ENCODE measurements around the gene RDX. TPM values are rescaled to one million over a fixed set of nuclear protein-coding genes. Genes with fewer than 3 reads are reported as not detected.

RDX gene
- total and polyA plus RNA-seq, 2 of the 8 experiments (the other 6 are each of a cell fraction or from before 2014, with no cell fraction given), result 27.4 to 100 TPM

DNA sequence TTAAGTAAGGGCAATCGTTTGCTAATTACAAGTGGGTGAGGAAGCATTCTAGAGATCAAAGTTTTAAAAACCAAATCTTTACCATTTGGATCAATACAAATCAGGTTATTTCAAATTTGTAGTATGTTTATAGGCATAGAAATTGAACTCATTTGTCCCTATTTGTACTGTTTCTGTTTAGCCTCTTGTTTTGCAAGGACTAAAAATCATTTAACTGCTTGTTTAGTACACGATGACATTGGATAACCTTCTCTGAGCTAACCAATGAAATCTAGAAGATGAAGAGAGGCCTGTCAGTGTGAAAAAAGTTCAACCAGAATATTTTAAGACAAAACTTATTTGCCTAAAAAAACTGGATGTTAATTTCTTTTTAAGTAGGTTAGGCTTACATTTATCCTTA, 163.3 kb downstream of the RDX start (continued):
- TF ChIP-seq, protein P1, sequence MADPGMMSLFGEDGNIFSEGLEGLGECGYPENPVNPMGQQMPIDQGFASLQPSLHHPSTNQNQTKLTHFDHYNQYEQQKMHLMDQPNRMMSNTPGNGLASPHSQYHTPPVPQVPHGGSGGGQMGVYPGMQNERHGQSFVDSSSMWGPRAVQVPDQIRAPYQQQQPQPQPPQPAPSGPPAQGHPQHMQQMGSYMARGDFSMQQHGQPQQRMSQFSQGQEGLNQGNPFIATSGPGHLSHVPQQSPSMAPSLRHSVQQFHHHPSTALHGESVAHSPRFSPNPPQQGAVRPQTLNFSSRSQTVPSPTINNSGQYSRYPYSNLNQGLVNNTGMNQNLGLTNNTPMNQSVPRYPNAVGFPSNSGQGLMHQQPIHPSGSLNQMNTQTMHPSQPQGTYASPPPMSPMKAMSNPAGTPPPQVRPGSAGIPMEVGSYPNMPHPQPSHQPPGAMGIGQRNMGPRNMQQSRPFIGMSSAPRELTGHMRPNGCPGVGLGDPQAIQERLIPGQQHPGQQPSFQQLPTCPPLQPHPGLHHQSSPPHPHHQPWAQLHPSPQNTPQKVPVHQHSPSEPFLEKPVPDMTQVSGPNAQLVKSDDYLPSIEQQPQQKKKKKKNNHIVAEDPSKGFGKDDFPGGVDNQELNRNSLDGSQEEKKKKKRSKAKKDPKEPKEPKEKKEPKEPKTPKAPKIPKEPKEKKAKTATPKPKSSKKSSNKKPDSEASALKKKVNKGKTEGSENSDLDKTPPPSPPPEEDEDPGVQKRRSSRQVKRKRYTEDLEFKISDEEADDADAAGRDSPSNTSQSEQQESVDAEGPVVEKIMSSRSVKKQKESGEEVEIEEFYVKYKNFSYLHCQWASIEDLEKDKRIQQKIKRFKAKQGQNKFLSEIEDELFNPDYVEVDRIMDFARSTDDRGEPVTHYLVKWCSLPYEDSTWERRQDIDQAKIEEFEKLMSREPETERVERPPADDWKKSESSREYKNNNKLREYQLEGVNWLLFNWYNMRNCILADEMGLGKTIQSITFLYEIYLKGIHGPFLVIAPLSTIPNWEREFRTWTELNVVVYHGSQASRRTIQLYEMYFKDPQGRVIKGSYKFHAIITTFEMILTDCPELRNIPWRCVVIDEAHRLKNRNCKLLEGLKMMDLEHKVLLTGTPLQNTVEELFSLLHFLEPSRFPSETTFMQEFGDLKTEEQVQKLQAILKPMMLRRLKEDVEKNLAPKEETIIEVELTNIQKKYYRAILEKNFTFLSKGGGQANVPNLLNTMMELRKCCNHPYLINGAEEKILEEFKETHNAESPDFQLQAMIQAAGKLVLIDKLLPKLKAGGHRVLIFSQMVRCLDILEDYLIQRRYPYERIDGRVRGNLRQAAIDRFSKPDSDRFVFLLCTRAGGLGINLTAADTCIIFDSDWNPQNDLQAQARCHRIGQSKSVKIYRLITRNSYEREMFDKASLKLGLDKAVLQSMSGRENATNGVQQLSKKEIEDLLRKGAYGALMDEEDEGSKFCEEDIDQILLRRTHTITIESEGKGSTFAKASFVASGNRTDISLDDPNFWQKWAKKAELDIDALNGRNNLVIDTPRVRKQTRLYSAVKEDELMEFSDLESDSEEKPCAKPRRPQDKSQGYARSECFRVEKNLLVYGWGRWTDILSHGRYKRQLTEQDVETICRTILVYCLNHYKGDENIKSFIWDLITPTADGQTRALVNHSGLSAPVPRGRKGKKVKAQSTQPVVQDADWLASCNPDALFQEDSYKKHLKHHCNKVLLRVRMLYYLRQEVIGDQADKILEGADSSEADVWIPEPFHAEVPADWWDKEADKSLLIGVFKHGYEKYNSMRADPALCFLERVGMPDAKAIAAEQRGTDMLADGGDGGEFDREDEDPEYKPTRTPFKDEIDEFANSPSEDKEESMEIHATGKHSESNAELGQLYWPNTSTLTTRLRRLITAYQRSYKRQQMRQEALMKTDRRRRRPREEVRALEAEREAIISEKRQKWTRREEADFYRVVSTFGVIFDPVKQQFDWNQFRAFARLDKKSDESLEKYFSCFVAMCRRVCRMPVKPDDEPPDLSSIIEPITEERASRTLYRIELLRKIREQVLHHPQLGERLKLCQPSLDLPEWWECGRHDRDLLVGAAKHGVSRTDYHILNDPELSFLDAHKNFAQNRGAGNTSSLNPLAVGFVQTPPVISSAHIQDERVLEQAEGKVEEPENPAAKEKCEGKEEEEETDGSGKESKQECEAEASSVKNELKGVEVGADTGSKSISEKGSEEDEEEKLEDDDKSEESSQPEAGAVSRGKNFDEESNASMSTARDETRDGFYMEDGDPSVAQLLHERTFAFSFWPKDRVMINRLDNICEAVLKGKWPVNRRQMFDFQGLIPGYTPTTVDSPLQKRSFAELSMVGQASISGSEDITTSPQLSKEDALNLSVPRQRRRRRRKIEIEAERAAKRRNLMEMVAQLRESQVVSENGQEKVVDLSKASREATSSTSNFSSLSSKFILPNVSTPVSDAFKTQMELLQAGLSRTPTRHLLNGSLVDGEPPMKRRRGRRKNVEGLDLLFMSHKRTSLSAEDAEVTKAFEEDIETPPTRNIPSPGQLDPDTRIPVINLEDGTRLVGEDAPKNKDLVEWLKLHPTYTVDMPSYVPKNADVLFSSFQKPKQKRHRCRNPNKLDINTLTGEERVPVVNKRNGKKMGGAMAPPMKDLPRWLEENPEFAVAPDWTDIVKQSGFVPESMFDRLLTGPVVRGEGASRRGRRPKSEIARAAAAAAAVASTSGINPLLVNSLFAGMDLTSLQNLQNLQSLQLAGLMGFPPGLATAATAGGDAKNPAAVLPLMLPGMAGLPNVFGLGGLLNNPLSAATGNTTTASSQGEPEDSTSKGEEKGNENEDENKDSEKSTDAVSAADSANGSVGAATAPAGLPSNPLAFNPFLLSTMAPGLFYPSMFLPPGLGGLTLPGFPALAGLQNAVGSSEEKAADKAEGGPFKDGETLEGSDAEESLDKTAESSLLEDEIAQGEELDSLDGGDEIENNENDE (IDR thresholded peaks at IDR 0.05; ENCODE audit: insufficient replicate concordance, low read length), result no peak
- no peak for TF ChIP-seq CTBP2 (IDR thresholded peaks at IDR 0.05; ENCODE audit: borderline replicate concordance, insufficient read depth, insufficient read length, low read length)
- TF ChIP-seq CREB1 (IDR thresholded peaks at IDR 0.05), result no peak
- TF ChIP-seq RXRA (IDR thresholded peaks at IDR 0.05; ENCODE audit: insufficient read depth, low read depth, low read length), result no peak
- TF ChIP-seq POLR2AphosphoS5 (IDR thresholded peaks at IDR 0.05; ENCODE audit: low read depth, low read length), result no peak
- no peak for TF ChIP-seq EGR1 (IDR thresholded peaks at IDR 0.05; ENCODE audit: borderline replicate concordance, low read depth, low read length)

Measured in H1 (cell line).